Dermis microvascular lymphatic vessel endothelial cell (primary cell): ENCODE results near the gene KLHL2. TPM values are rescaled to one million over a fixed set of nuclear protein-coding genes. Genes with fewer than 3 reads are reported as not detected.

Source experiments
- DNase-seq, 2 donors: peaks; one replicate each; pipeline versions ENCODE4 v3.0.0 to v3.0.0-alpha.2; 2010; ENCODE audit warnings: low read depth in 2 of 2
- total RNA-seq: library from RNA; depleted of rRNA; stranded (reverse); fragments of >200 nt; gene quantifications from 2 replicates; pipeline ENCODE4 v1.2.1, GENCODE V29; 2014

The KLHL2 gene
- total RNA-seq, 1 donor from 2014 or later, result 26.3 TPM

DNA sequence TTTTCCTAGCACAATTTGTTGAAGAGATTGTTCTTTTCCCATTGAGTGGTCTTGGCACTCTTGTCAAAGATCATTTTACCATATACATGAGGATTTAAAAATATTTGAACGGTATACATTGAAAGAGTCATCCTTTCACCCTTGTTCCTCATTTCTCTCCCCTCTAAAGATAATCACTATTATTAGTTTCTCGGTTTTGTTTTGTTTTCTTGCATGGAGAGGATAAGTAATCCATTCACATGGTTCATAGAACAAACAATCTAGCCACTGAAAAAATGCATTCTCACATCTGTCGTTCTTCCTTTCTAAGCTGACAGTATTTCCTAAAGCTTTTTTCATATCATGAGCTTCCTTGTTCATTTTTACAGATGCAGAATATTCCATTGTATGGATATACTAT is 80.9 kb downstream of the KLHL2 start:
- no peak for DNase-seq

DNA sequence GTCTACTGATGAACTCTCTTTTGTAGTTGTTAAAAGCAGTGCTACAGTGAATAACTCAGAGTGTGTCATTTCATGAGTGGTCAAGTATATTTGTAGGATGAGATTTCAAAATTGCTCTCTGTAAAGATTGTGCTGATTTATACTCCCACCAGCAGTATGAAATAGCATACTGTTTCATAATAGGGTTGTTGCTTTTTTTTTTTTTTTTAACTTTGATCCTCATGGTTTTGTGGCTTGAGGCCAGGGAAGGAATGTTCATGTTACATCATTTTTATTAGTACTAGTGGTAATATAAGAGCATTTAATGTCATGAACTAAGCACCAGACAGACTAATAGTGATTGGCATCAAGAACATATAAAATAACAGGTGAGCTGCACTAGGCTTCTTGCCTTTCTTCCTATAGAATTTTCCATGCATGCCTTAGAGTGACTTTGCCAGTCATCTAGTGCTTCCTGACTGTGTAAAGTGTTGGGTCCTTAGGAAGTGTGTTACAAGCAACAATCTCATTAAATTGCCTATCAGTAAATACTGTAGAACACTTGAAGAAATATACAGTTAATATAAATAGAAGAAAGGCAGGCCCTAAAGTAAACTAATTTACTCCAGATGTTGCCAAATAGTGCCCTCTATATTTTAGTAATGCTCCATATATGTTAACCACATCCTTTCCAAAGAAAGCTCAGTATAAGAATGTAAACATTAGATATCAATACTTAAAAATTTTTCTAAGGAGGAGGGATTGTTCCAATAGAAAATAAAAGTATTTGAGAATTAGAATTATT is 81.5 kb downstream of the KLHL2 start:
- no peak for DNase-seq

DNA sequence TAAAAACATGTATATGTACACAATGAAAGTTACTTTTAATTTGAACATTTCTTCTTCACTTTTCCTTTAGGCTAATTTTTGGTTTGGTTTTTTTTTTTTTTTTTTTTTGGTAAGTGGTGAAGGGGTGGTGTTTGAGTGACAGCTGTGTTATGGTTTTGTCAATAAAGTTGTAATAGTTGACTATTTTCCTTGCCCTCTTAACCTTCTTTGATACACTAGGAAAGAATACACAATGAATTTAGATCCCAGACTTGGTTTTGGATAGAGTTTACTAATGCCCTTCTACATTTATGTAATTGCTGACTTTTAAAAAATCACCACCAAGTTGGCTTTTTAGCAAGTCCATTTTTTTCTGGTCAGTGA is 82.0 kb downstream of the KLHL2 start:
- DNase-seq, result no peak

DNA sequence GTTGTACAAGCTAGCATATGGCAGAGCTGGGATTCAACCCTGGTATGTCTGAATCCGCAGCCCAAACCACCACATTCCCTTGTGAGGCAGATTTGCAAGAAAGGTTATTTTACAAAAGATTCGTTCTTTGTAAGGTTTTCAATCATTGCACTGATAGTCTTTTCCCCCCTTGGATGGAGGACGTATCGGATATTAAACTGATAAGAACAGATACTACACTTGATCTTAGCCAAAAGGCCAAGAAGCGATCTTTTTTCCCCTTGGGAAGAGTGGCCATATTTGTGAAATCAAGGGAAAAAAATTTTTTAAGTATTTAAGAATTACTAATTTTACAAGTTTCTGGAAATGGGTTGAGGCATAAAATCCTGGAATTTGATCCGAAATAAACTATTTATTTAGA is 85.7 kb downstream of the KLHL2 start:
- DNase-seq, result peak in 1 of 2 donors; percentile 57

DNA sequence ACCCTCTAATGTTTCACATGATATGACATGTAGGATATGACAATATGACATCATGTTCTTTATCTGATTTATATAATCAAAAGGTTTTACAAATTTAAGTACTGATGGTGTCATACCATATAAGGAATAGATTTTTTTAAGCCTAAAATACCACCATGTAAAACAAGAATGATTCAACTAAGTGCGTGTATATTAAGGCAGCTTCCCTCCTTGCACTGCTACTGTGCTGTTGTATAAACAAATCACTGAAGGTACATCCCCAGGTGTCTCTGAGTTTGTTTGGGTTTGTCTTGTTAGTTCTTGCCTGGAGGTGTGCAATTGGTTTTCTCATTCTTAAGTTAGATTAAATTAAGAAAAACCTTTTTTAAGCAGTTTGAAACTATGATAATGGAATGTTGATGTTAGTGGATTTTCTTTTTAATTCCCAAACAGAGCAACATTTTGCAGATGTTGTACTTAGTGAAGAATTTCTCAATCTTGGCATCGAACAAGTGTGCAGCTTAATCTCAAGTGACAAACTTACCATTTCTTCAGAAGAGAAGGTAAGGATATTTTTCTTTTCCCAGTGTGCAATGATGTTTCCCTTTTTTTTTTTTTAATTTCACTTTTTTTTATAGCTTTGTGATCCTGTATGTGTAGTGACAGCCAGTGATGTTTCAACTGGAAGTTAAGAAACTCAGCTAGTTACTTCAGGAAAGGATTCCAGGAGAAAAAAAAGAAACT is 86.7 kb downstream of the KLHL2 start:
- no peak for DNase-seq

DNA sequence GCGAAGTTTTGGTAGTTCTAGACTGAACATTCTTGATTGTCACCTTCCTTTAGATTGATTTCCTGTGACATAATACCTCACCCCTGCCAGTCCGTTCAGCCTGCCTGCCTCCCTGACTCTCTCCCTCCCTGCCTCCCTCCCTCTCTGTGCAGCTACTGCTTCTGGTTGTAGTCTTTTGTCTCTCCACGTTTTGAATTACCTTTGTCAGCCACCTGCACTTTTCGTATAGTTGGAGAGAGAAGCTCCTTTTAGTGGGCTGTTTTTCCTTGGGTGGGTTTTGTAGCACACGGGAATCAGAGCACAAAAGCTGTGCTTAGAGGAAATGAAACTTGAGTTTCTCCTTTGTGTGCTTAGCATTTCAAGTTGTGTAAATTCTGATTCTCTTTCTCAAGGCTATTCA is 87.5 kb downstream of the KLHL2 start:
- no peak for DNase-seq

DNA sequence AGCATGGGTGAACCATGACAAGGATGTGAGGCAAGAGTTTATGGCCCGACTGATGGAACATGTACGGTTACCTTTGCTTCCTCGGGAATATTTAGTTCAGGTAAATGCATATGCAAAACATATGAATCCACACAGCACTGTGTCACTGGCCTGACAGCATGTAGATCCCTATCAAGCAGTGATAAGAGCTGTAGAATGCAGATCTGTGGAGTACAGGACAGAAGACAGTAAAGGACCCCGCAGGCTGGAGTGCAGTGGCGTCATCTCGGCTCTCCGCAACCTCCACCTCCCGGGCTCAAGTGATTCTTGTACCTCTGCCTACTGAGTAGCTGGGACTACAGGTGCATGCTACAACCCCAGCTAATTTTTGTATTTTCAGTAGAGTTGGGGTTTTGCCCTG is 90.3 kb downstream of the KLHL2 start:
- DNase-seq, result no peak

DNA sequence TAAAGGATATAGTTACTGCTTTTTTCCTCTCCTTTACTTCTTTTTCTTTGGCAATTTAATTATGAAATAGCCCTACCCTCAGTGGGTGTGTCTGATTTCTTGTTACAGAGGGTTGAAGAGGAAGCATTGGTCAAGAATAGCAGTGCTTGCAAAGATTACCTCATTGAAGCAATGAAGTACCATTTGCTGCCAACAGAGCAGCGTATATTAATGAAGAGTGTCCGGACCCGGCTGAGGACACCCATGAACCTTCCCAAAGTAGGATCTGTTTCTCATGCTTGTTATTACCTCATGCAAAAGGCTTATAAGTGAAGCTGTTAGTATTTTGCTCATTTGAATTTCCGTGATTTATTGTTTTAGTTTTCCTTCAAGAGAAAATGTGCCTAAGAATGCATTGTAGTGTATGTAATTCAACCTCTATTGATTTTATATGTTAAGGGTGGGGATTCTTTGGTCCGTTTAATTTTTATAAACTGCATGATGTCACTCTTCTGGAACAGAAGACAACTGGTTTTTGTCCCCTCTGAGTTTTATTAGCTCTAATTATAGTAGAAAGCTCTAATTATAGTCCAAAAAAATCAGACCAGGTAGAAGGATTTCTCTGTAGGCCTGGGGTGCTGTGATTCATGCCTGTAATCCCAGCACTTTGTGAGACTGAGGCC is 92.2 kb downstream of the KLHL2 start:
- no peak for DNase-seq

DNA sequence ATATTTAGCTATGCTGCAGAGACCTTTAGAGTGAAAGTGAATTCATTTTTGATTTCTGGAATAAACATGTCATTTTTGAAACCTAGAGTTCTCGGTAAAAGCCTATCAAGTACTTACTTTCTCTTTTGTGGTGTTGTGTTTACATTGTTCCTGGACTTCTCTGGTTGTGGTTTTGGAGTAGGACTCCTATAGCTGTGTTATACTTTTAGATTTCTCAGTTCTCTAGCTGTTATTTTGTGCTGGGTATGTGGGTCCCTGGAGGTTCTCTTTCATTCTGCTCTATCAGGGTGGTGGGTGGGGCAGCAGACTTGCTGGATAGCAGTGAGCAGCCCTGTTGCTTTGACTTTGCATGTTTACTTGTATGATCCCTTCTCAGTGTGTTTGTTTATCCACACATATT is 94.5 kb downstream of the KLHL2 start:
- DNase-seq, result no peak

DNA sequence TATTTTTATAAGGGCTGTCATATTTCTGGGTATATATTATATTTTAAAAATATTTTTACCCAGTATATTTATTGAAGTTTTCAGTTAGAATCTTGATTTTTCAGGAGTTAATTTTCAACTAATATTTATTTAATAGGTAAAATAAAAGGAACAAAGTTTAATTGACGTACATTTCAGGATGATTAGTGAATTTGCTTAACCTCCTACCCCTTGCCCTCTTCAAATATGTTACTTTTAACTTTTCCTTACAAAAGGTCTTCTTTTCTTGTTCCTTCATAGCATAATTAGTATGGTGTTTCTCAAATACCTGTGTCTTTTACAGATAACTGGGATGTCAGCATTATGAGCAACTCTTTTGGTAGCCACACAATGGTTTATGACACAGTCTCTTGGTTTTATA is 95.3 kb downstream of the KLHL2 start:
- DNase-seq, result no peak

DNA sequence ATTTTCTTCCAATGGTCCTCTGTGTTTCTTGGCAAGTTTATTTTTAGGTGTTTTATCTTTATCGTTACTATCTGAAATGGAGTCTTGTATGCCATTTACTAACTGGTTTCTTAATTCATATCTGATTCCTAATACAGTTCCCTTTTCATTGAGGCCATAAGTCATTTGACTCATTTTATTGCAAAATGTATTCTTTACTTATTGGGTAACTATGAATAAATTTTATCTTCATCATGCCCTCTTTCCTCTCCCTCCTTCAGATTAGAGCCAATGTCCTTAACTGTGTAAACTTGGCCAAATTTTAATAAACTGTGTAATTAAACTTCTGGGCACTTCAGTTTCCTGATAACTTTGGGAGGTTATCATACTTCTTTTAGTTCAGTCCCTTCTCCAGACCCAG is 100.8 kb downstream of the KLHL2 start:
- DNase-seq, result no peak

DNA sequence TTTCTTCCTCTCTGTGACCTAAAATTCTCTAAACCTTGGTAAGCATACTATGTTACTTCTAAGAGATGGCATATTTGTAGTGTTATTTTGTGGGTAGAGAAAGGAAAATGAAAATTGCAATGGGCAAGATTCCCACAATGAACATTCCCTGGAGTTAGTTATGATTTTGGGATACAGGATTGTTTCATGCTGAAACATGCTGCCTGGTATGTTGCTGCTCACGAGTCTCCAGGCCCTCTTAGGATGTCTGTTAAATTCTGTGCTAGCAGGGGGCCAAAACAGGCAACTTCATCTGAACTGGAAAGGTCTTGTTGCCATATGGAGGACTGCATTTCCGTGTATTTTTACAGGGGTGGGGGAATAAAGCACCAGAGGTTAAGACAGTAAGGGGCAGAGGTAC is 101.2 kb downstream of the KLHL2 start:
- no peak for DNase-seq

DNA sequence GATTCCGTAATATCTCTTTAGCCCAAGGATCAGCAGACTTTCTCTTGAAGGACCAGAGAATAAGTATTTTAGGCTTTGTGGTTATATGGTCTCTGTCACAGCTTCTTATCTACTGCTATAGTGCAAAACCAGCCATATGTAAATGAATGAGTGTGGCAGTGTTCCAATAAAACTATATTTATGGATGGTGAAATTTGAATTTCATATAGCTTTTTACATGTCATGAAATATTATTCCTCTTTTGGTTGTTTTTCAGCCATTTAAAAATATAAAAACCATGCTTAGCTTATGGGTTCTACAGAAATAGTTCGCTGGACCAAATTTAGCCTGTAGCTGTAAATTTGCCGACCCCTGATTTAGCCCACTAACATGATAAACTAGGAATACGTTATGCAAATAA is 102.1 kb downstream of the KLHL2 start:
- DNase-seq, result no peak

DNA sequence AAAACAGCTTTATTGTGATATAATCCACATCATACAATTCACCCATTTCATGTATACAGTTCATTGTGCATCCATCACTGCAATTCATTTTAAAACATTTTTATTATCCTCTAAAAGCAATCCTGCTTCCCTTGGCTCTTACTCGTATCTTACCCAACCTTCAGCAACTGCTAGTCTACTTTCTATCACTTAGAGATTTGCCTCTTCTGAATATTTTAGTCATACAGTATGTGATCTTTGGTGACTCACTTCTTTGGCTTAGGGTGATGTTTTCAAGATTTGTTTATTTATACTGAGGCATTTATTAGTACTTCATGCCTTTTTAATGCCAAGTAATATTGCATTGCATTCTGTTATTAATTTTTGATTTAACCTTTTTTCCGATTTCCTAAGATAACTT is 105.1 kb downstream of the KLHL2 start:
- DNase-seq, result peak in 1 of 2 donors; percentile 29

DNA sequence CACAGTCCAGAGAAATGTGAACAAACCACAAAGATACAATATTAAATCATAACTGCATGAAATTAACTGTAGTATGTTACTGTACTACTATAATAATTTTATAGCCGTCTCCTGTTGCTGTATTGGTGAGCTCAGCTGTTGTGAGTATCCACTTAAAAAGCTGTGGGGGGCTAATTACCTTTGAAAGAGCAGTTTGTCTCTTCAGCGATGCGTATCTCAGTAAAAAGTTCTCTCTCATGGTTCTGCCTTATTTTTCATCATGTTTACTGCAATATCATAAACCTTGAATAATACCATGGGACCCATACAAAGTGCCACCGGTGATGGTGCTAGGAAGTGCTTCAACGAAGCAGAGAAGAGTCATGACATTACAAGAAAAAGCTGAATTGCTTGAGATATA is 111.7 kb downstream of the KLHL2 start:
- DNase-seq, result no peak

DNA sequence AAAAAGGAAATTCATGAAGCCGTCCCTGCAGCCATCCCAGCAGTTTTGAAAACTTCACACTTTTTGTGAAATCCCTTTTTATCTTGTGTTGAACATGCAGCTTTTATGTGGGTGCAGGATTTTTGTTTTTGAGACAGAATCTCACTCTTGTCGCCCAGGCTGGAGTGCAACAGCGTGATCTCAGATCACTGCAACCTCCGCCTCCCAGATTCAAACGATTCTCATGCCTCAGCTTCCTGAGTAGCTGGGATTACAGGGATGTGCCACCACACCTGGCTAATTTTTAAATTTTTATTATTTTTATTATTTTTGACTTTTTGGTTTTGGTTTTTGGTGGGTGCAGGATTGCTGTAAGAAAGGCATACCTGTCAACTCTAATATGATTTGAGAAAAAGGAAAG is 112.1 kb downstream of the KLHL2 start:
- no peak for DNase-seq

DNA sequence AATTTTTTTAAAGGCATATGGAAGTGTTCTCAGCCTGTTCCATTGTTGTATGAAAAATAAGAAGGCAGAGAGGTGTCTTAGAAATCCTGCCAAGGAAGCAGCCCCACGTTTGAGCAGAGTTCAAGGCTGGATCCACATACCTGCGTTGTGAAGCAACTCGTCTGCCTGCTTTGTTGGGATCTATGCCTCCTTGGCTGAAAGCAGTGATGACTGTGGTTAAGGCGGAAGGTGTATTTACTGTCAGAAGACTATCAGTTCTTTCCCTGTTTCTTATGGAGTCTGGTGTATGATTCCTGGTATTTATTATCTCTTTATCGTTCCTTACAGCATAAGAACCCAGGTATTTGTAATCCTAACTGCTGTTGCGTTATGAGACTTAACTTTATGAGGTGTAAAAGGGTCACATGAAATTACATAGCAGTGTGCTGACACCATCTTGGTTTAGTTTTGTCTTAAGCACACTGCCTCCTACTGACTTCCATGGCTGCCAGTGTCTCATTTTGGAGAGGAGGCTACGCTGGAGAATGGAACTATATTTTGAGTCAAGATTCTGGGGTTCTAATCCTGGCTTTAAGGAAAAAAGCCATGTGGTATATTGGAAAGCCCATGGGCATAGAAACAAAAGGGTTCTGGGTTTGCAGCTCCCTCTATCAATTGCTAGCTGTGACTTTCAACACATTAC is 117.0 kb downstream of the KLHL2 start:
- no peak for DNase-seq

DNA sequence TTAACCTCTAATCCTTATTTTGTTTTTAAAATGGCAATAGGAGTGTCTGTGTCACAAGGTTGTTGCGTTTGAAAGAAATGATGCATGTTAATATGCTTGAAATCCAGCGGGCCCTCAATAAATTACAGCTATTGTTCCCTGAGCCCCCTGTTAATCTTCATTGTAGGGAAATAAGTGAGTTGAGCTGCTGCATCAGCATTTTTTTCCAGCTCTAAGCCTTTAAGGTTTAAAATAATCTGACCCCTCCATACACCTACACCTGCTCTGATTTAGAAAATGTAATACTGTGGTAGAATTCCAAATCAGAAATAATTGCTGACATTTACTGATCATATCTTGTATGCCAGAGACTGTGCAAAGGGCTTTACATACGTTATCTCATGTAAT is 117.5 kb downstream of the KLHL2 start:
- DNase-seq, result no peak

DNA sequence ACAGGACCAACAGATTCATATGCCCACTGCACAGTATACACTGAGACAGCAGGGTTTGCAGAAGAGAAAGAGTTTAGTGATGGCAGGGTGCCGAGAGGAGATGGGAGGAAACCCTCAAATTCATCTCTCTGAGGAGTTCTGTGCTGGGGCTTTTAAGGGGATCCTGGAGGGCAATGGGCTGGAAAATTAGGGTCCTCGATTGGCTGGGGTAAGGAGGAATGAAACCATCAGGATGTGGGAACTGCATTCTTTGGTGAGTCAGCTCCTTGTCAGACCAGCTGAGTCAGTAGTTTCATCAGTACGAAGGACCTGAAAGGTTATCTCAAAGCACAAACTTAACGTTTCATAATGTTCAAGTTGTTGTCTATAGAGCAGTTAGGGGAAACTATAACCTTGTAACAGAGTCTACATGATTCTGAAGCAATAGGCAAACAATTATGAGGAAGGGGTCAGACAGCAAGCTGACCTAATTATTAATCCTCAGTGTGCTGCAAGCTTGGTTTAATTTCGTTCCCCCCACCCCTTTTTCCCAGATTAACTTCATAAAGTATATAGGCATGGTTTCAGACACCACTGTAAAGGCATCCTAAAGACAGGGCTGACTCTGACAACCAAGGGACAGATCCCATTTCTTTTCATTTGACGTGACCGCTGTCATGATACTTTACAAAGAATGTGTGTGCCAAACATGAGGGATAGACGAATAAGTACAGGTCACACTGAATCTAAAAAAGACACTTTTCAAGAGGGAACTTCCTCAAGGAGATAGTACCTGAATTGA is 118.6 kb downstream of the KLHL2 start:
- peak in 1 of 2 donors; percentile 62 for DNase-seq

DNA sequence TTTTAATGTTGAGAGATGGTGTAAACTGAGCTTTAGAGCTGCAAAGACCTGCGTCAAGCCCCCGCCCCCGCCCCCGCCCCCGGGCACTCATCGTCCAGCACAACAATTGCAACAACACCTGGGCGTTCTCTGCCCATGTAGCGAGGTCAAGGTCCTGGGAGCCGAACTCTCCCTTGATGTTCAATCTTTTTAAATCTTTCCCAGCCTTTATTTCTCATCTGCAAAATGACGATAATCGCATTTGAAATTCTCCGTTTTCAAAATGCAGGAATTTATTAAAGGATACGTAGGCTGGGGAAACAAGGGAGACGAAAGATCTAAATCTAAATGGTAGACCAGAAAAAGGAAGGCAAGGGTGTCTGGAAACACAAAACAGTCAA is 119.5 kb downstream of the KLHL2 start:
- peak; percentile 9 to 47 for DNase-seq
